ENCODE measurements around the gene RLBP1. TPM values are rescaled to one million over a fixed set of nuclear protein-coding genes. Genes with fewer than 3 reads are reported as not detected.

The RLBP1 gene
- total RNA-seq, 1 donor from 2014 or later = not detected

GRCh38 chr15:89195836-89196235 lies 25.5 kb downstream of the RLBP1 start:
- no peak for DNase-seq (ENCODE audit: low spot score, unreplicated experiment)
- TF ChIP-seq CTCF (IDR thresholded peaks at IDR 0.05; ENCODE audit: unreplicated experiment) = no peak
- Mint-ChIP-seq H3K36me3 (ENCODE audit: insufficient read depth) (peaks cover 13% of the 10 kb centered on the region), H3K9me3 (ENCODE audit: low read depth) (no peaks in the 10 kb centered on the region), H3K4me1 (ENCODE audit: low read depth) (peaks cover 38% of the 10 kb centered on the region), H3K27me3 (no peaks in the 10 kb centered on the region), H3K27ac (peak overlapping the region; percentile 77), H3K4me3 (ENCODE audit: low read depth) (no peak overlapping the region)

DNA sequence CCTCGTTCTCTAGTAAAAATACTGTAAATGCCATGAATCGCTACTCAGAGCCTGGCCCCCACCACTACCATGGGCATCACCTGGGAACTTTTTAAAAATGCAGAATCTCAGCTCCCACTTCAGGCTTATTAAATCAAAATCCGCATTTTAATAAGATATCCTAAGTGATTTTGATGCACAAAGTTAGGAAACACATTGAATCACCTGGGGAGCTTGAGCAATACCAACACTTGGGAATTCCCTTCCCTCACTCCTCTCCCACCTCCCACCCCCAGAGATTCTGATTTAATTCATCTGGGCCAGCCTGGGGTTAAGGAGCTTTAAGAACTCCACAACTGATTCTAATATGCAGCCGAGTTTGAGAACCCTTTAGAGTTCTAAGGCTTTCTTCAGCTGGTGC lies 26.8 kb downstream of the RLBP1 start:
- Mint-ChIP-seq H3K4me3 (ENCODE audit: low read depth) (no peak overlapping the region), H3K36me3 (ENCODE audit: insufficient read depth) (peaks cover 16% of the 10 kb centered on the region), H3K9me3 (ENCODE audit: low read depth) (no peaks in the 10 kb centered on the region), H3K27me3 (no peaks in the 10 kb centered on the region), H3K4me1 (ENCODE audit: low read depth) (peaks cover 29% of the 10 kb centered on the region), H3K27ac (no peak overlapping the region)
- DNase-seq (ENCODE audit: low spot score, unreplicated experiment) = no peak
- TF ChIP-seq CTCF (IDR thresholded peaks at IDR 0.05; ENCODE audit: unreplicated experiment) = no peak

GRCh38 chr15:89192766-89193165 lies 28.6 kb downstream of the RLBP1 start:
- Mint-ChIP-seq H3K27me3 (no peaks in the 10 kb centered on the region), H3K9me3 (ENCODE audit: low read depth) (no peaks in the 10 kb centered on the region), H3K4me1 (ENCODE audit: low read depth) (peaks cover 14% of the 10 kb centered on the region), H3K27ac (no peak overlapping the region), H3K4me3 (ENCODE audit: low read depth) (no peak overlapping the region), H3K36me3 (ENCODE audit: insufficient read depth) (peaks cover 16% of the 10 kb centered on the region)
- no peak for DNase-seq (ENCODE audit: low spot score, unreplicated experiment)
- TF ChIP-seq CTCF (IDR thresholded peaks at IDR 0.05; ENCODE audit: unreplicated experiment) = no peak

DNA sequence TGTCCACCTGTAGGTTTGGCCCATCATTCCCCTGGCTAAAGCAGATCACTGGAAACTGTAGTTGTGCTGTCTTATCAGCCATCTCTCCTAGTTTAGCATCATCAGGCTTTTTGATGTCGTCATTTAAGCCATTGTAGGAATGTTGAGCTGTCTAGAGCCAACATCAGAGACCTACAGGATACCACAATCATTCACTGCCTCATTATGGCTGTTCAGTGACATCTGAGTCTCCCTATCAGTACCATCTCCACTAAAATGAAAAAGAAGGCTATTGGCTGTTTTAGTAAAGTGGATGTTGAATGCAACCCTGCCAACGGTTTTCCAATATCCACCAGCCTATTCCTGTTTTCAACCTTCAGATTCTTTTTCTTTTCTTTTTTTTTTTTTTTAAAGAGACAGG lies 29.2 kb downstream of the RLBP1 start:
- Mint-ChIP-seq H3K9me3 (ENCODE audit: low read depth) (no peaks in the 10 kb centered on the region), H3K4me1 (ENCODE audit: low read depth) (peaks cover 14% of the 10 kb centered on the region), H3K27me3 (no peaks in the 10 kb centered on the region), H3K27ac (no peak overlapping the region), H3K36me3 (ENCODE audit: insufficient read depth) (peaks cover 16% of the 10 kb centered on the region), H3K4me3 (ENCODE audit: low read depth) (no peak overlapping the region)
- TF ChIP-seq CTCF (IDR thresholded peaks at IDR 0.05; ENCODE audit: unreplicated experiment) = no peak
- DNase-seq (ENCODE audit: low spot score, unreplicated experiment) = no peak

- Mint-ChIP-seq H3K4me1 (ENCODE audit: low read depth) (peaks cover 14% of the 10 kb centered on the region), H3K36me3 (ENCODE audit: insufficient read depth) (peaks cover 13% of the 10 kb centered on the region), H3K27ac (no peak overlapping the region), H3K27me3 (no peaks in the 10 kb centered on the region), H3K4me3 (ENCODE audit: low read depth) (no peak overlapping the region), H3K9me3 (ENCODE audit: low read depth) (no peaks in the 10 kb centered on the region)
- no peak for TF ChIP-seq CTCF (IDR thresholded peaks at IDR 0.05; ENCODE audit: unreplicated experiment)
- DNase-seq (ENCODE audit: low spot score, unreplicated experiment) = no peak
Measured at GRCh38 chr15:89187986-89188514, 33.3 kb downstream of the RLBP1 start.

Data from progenitor cell of endocrine pancreas (in vitro differentiated cells).